ENCODE results near the gene ATP8B3.
"Not testable (repeated sequence)": the region's sequence is repeated elsewhere in the genome, so short reads cannot be mapped to it uniquely, and the experiment has no call there.

ATP8B3 gene

DNA sequence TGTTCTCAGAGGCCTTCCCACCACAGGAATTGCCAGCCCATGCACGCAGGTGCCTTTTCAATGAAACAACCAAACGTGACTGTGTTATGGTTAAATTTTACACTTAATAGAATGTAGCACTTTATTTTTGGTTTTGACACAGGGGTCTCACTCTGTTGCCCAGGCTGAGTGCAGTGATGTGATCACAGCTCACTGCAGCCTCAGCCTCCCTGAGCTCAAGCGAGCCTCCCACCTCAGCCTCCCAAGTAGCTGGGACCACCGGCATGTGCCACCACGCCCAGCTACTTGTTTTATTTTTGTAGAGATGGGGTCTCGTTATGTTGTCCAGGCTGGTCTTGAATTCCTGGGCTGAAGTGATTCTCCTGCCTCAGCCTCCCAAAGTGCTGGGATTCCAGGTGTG is 7.2 kb downstream of the ATP8B3 start:
- no peak for DNase-seq (ENCODE audit: low read depth)
- TF ChIP-seq, protein P1, sequence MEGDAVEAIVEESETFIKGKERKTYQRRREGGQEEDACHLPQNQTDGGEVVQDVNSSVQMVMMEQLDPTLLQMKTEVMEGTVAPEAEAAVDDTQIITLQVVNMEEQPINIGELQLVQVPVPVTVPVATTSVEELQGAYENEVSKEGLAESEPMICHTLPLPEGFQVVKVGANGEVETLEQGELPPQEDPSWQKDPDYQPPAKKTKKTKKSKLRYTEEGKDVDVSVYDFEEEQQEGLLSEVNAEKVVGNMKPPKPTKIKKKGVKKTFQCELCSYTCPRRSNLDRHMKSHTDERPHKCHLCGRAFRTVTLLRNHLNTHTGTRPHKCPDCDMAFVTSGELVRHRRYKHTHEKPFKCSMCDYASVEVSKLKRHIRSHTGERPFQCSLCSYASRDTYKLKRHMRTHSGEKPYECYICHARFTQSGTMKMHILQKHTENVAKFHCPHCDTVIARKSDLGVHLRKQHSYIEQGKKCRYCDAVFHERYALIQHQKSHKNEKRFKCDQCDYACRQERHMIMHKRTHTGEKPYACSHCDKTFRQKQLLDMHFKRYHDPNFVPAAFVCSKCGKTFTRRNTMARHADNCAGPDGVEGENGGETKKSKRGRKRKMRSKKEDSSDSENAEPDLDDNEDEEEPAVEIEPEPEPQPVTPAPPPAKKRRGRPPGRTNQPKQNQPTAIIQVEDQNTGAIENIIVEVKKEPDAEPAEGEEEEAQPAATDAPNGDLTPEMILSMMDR (IDR thresholded peaks at IDR 0.05; ENCODE audit: control insufficient read depth, extremely low read depth, insufficient read depth), result no peak
- H3K4me3 ChIP-seq (ENCODE audit: low read depth, low read length), result no peak overlapping the region

DNA sequence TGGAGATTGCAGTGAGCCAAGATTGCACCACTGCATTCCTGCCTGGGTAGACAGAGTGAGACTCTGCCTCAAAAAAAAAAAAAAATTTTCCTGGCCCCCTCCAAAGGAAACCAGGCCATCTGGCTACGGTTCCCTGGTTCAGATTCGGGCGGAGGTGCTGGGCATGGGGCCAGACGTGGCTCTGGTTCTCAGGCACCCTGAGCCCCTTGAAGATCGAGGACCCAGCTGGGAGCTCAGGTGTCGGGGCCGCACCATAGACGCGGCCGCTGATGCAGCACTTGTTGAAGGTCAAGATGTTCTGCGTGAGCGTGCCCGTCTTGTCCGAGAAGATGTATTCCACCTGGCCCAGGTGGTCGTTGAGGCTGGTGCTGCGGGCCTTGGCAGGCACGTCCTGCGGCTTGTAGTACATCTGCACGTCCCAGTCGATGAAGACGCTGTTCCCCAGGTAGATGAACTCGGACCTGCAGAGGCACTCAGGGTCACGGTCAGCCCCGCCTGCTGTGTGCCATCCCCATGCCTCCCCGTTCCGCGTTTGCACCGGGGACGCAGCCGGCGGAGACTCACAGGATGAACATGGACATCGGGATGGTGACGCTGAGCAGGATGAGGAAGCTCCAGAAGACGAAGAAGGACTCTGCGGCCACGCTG is 12.3 kb downstream of the ATP8B3 start:
- H3K4me3 ChIP-seq (ENCODE audit: low read depth, low read length), result no peak overlapping the region
- TF ChIP-seq, protein P1 (IDR thresholded peaks at IDR 0.05; ENCODE audit: control insufficient read depth, extremely low read depth, insufficient read depth), result no peak
- DNase-seq (ENCODE audit: low read depth), result no peak

DNA sequence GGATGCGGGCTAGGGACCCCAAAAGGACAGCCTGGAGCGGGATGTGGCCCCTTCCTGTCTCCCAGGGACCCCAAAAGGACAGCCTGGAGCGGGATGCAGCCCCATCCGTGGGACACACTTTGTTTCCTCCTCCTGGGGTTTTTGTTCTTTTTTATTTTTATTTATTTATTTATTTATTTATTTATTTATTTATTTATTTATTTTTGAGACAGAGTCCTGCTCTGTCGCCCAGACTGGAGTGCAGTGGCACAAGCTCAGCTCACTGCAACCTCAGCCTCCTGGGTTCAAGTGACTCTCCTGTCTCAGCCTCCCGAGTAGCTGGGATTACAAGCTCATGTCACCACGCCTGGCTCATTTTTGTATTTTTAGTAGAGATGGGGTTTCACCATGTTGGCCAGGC is 14.8 kb downstream of the ATP8B3 start:
- DNase-seq (ENCODE audit: low read depth); H3K4me3 ChIP-seq (ENCODE audit: low read depth, low read length): not testable (repeated sequence)

DNA sequence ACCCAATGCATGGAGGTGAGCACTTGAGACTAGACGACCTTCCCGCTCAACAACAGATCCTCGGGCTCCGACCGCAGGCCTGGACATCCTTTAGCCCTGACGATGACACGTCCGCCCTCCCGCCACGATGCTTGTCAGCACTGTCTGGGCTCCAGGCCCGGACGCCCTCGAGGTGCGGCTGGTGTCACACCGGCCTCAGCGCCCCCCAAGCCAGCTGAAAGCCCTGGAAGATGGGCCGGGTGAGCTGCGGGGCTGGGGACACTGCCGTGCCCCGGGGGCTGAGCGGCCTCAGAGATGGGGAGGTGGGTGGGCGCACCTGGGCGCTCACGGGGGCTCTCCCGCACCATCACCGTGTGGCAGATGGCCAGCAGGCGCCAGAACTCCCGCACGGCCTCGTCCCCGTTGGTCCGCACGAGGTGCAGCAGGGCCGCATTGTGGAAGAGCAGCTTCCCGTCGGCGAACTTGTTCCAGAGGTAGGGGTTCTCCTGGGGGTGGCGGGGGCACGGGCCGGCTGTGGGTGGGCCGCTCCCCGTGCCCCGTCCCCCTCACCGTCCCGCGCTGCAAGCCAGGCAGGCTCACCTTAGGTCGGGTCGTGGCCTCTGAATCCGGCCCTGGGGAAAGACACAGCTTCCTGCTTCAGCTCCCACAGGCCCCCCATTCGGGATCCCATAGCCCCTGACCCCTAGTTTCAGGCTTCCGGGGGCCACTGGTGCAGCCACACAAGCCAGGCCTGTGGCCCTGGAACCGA is 15.5 kb downstream of the ATP8B3 start:
- H3K4me3 ChIP-seq (ENCODE audit: low read depth, low read length), result no peak overlapping the region
- TF ChIP-seq, protein P1 (IDR thresholded peaks at IDR 0.05; ENCODE audit: control insufficient read depth, extremely low read depth, insufficient read depth), result no peak
- DNase-seq (ENCODE audit: low read depth), result no peak

DNA sequence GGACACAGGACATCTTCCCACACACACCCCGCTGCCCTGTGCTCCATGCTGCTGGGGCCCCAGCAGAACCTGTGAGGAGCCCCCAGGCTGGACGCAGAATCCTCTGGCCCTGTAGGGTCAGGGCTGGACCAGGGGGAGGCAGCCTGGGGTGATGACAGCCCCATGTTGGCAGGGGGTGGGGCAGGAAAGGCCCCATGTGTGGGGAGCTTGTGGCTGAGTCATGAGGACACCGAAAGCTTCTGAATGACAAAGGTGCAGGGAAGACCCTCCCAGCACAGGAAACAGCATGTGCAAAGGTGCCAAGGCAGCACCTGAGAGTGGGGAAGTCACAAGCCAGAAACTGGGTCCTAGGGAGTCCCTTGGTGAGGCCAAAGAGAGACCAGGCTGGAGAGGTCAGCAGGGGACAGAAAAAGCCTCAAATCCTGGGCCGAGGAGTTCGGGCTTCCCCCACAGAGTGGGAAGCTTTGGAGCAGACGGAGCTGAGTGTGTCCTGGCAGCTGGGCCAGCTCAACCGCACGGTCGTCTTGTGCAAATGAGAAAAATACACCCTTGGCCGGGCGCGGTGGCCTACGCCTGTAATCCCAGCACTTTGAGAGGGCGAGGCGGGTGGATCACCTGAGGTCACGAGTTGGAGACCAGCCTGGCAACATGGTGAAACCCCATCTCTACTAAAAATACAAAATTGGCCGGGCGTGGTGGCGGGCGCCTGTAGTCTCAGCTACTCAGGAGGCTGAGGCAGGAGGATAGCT is 17.5 kb downstream of the ATP8B3 start:
- TF ChIP-seq, protein P1 (IDR thresholded peaks at IDR 0.05; ENCODE audit: control insufficient read depth, extremely low read depth, insufficient read depth), result no peak
- no peak overlapping the region for H3K4me3 ChIP-seq (ENCODE audit: low read depth, low read length)
- DNase-seq (ENCODE audit: low read depth), result no peak

DNA sequence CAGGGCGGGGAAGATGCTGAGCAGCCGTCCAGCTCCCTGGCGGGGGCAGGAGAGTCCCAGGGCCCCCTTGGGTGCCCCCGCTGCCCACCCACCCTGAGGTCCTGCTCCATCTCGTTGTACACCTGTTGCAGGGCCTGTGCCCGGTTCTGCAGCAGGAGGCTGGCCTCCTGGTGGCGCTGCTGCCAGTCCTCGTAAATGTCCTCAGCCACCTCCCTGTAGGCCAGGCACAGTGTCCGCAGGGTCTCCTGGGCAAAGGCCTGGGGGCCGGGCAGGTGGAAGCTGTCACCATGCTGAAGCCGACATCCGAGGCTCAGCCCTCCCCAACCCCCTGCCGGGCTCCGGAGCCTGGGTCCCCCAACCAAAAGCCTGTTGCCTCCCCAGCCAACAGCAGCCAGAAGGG is 20.2 kb downstream of the ATP8B3 start:
- H3K4me3 ChIP-seq (ENCODE audit: low read depth, low read length), result no peak overlapping the region
- TF ChIP-seq, protein P1 (IDR thresholded peaks at IDR 0.05; ENCODE audit: control insufficient read depth, extremely low read depth, insufficient read depth), result no peak
- DNase-seq (ENCODE audit: low read depth), result no peak

DNA sequence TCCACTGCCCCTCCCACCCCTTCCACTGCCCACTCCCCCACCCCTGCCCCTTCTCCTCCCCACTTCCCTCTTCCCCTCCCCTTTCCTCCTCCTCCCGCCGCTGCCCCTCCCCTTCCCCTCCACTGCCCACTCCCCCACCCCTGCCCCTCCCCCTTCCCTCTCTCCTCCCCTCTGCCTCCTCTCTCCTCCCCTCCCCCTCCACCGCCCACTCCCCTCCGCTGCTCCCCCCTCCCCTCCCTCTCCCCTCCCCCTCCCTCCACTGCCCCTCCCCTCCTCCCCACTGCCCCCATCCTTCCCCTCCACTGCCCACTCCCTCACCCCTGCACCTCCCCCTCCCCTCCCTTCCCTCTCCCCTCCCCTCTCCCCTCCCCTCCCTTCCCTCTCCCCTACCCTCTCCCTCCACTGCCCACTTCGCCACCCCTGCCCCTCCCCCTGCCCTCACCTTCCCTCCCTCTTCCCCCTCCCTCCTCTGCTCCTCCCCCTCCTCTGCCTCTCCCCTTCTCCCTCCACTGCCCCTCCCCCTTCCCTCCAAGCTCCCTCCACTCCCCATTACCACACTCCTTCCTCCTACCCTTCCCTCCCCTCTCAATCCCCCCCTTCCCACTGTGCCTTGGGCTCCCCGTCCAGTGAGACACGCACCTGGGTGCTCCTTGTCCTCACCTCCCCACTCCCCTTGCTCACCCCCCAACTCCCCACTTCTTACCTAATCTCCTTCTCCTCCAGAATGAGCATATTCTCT is 21.9 kb downstream of the ATP8B3 start:
- no peak overlapping the region for H3K4me3 ChIP-seq (ENCODE audit: low read depth, low read length)
- TF ChIP-seq, protein P1 (IDR thresholded peaks at IDR 0.05; ENCODE audit: control insufficient read depth, extremely low read depth, insufficient read depth), result no peak
- no peak for DNase-seq (ENCODE audit: low read depth)
